GM20431 (cell line): ENCODE measurements around the gene EPYC.

Experiments
- in situ Hi-C: fragments of 300-500 bp; cut with MseI, MboI; formaldehyde crosslinking; loops from one replicate; pipeline ENCODE4 v1.15.0; 2020; ENCODE audit warnings: low sequenced_read_pairs; ENCODE audit not compliant: unreplicated experiment

Gene EPYC

GRCh38 chr12:91004872-91005271 is at the start of gene EPYC:
Gene EPYC, minus strand, starts transcription at chr12:91004972. Its CDS starts 2,407 bp downstream, at chr12:91002565.
- in situ Hi-C loops: no loop called here

- in situ Hi-C loops: no loop called here
These were observed 49.4 kb upstream of the EPYC start for GRCh38 chr12:91053951-91054715.

GRCh38 chr12:91052026-91052425 is 47.3 kb upstream of the EPYC start:
- in situ Hi-C loops: no loop called here

- in situ Hi-C loops: no loop called here
These were observed 39.8 kb upstream of the EPYC start for GRCh38 chr12:91044586-91044985.

GRCh38 chr12:91043408-91043807 is 38.6 kb upstream of the EPYC start:
- in situ Hi-C loops: no loop called here

GRCh38 chr12:91040096-91040755 is 35.5 kb upstream of the EPYC start:
- in situ Hi-C loops: no loop called here

- in situ Hi-C loops: no loop called here
These were observed 32.5 kb upstream of the EPYC start for GRCh38 chr12:91037276-91037675.

GRCh38 chr12:91033251-91033650 is 28.5 kb upstream of the EPYC start:
- in situ Hi-C loops: no loop called here

GRCh38 chr12:91023326-91024004 is 18.7 kb upstream of the EPYC start:
- in situ Hi-C loops: no loop called here

- in situ Hi-C loops: no loop called here
These were observed 16.3 kb upstream of the EPYC start for GRCh38 chr12:91021076-91021475.

GRCh38 chr12:91019455-91019854 is 14.7 kb upstream of the EPYC start:
- in situ Hi-C loops: no loop called here

- in situ Hi-C loops: no loop called here
These were observed 12.9 kb upstream of the EPYC start for GRCh38 chr12:91017511-91018263.

- in situ Hi-C loops: no loop called here
These were observed 12.3 kb upstream of the EPYC start for GRCh38 chr12:91017043-91017442.

GRCh38 chr12:91009319-91009950 is 4.7 kb upstream of the EPYC start:
- in situ Hi-C loops: no loop called here

GRCh38 chr12:91007531-91008290 is 2.9 kb upstream of the EPYC start:
- in situ Hi-C loops: no loop called here

- in situ Hi-C loops: no loop called here
These were observed 1.0 kb downstream of the EPYC start for GRCh38 chr12:91003737-91004136.

- in situ Hi-C loops: no loop called here
These were observed 3.5 kb downstream of the EPYC start for GRCh38 chr12:91001306-91001705.

- in situ Hi-C loops: loop anchor here (25.0 kb wide), 2 partner anchors 112 to 337 kb away; partner anchors contain the start of gene LUM
These were observed 4.8 kb downstream of the EPYC start for GRCh38 chr12:90999966-91000365.

GRCh38 chr12:90999527-90999926 is 5.2 kb downstream of the EPYC start:
- in situ Hi-C loops: loop anchor here (25.0 kb wide), 2 partner anchors 113 to 338 kb away; partner anchors contain the start of gene LUM
